HepG2 (cell line): ENCODE data around the gene PPP1R9B. TPM values are rescaled to one million over a fixed set of nuclear protein-coding genes. Genes with fewer than 3 reads are reported as not detected.

Experiments
- ARNTL ChIP-seq: sonication (generic); formaldehyde crosslinking; IDR thresholded peaks from 2 replicates; pipeline ENCODE4 v1.4.0; 2020; ENCODE audit warnings: mild to moderate bottlenecking, missing genetic modification reagents
- CSRNP2 ChIP-seq: sonication (generic); formaldehyde crosslinking; conservative IDR thresholded peaks from 2 replicates; pipeline ENCODE4 v1.8.0; 2022; ENCODE audit warnings: low read depth, missing genetic modification reagents
- CTCF ChIP-seq: sonication (generic); formaldehyde crosslinking; IDR thresholded peaks from 2 replicates; pipeline ENCODE4 v1.5.0; 2020; ENCODE audit warnings: mild to moderate bottlenecking, missing genetic modification reagents, moderate library complexity
- DPF2 ChIP-seq: sonication (generic); formaldehyde crosslinking; IDR thresholded peaks from 2 replicates; pipeline ENCODE4 v1.4.0; 2020; ENCODE audit warnings: mild to moderate bottlenecking, low read depth, missing genetic modification reagents, borderline replicate concordance
- FOXJ3 ChIP-seq: sonication (generic); formaldehyde crosslinking; IDR thresholded peaks from 2 replicates; pipeline ENCODE4 v1.4.0; 2020; ENCODE audit warnings: missing genetic modification reagents, mild to moderate bottlenecking, borderline replicate concordance
- NFKB2 ChIP-seq: sonication (generic); formaldehyde crosslinking; IDR thresholded peaks from 2 replicates; pipeline ENCODE4 v1.4.0; 2020; ENCODE audit warnings: missing genetic modification reagents, borderline replicate concordance
- NFRKB ChIP-seq: fragments of 450-650 bp; IDR thresholded peaks from 2 replicates; pipeline ENCODE4 v1.6.1; 2017
- NKX3-1 ChIP-seq: sonication (generic); formaldehyde crosslinking; IDR thresholded peaks from 2 replicates; pipeline ENCODE4 v1.5.0; 2020; ENCODE audit warnings: missing genetic modification reagents
- NR3C1 ChIP-seq: sonication (generic); formaldehyde crosslinking; IDR thresholded peaks from 2 replicates; pipeline ENCODE4 v1.4.0; 2020; ENCODE audit warnings: missing genetic modification reagents
- RFX5 ChIP-seq: IDR thresholded peaks from 2 replicates; pipeline ENCODE4 v1.6.1; 2011; ENCODE audit warnings: low read depth, low read length, improper control_type of control experiment
- SIN3B ChIP-seq: fragments of 150-350 bp; IDR thresholded peaks from 2 replicates; pipeline ENCODE4 v1.6.1; 2014; ENCODE audit warnings: low read length
- SIX1 ChIP-seq: sonication (generic); formaldehyde crosslinking; IDR thresholded peaks from 2 replicates; pipeline ENCODE4 v1.4.0; 2020; ENCODE audit warnings: missing genetic modification reagents, borderline replicate concordance
- SRSF1 ChIP-seq: fragments of 200-400 bp; formaldehyde crosslinking; optimal IDR thresholded peaks from 2 replicates; pipeline ENCODE3; 2017; ENCODE audit warnings: mild to moderate bottlenecking, low read depth, low read length, moderate library complexity
- SRSF9 ChIP-seq: fragments of 200-400 bp; formaldehyde crosslinking; IDR thresholded peaks from 2 replicates; pipeline ENCODE4 v1.6.1; 2018; ENCODE audit warnings: borderline replicate concordance, mild to moderate bottlenecking, low read depth, low read length; ENCODE audit not compliant: insufficient read depth, poor library complexity, severe bottlenecking
- ZIK1 ChIP-seq: sonication (generic); formaldehyde crosslinking; IDR thresholded peaks from 2 replicates; pipeline ENCODE4 v1.5.0; 2020; ENCODE audit warnings: mild to moderate bottlenecking, low read depth, missing genetic modification reagents, borderline replicate concordance
- ZNF432 ChIP-seq: sonication (generic); formaldehyde crosslinking; IDR thresholded peaks from 2 replicates; pipeline ENCODE4 v1.5.0; 2020; ENCODE audit warnings: missing genetic modification reagents, mild to moderate bottlenecking, borderline replicate concordance
- ZNF589 ChIP-seq: sonication (generic); formaldehyde crosslinking; conservative IDR thresholded peaks from 2 replicates; pipeline ENCODE4 v1.8.0; 2022; ENCODE audit warnings: mild to moderate bottlenecking, moderate library complexity, missing genetic modification reagents
- ZNF614 ChIP-seq: IDR thresholded peaks from 2 replicates; pipeline ENCODE4 v1.6.1; 2018; ENCODE audit warnings: missing biosample characterization, missing genetic modification reagents, inconsistent platforms, borderline replicate concordance
- ZNF703 ChIP-seq: sonication (generic); formaldehyde crosslinking; IDR thresholded peaks from 2 replicates; pipeline ENCODE4 v1.5.1; 2020; ENCODE audit warnings: missing genetic modification reagents, mild to moderate bottlenecking, moderate library complexity, borderline replicate concordance
- ZNF83 ChIP-seq: sonication (generic); formaldehyde crosslinking; IDR thresholded peaks from 2 replicates; pipeline ENCODE4 v1.4.0; 2020; ENCODE audit warnings: missing genetic modification reagents, mild to moderate bottlenecking, borderline replicate concordance
- polyA plus RNA-seq, 8 experiments: library from polyadenylated mRNA; depleted of rRNA in 3 of 8; stranded (reverse) in 7 of 8; unstranded in 1 of 8; fragments of >200 nt; fragmentation: Illumina TruSeq in 4 of 8; extraction: Trizol in 4 of 8; gene quantifications; 2 replicates each; pipeline versions ENCODE4 v1.2.1 to v1.2.3, GENCODE V29; 2011 to 2016; ENCODE audit warnings: low read depth in 4 of 8, missing spikeins in 1 of 8, mixed read lengths in 1 of 8; ENCODE audit not compliant: insufficient read depth in 1 of 8
- total RNA-seq, 5 experiments: library from RNA; depleted of rRNA; stranded (reverse); fragments of >200 nt; fragmentation: Illumina TruSeq; extraction: Trizol; gene quantifications; 2 replicates each; pipeline ENCODE4 v1.2.3, GENCODE V29; 2016; ENCODE audit warnings: low read depth in 1 of 5
- TF ChIP-seq, protein P1 (sequence below): sonication (generic); formaldehyde crosslinking; IDR thresholded peaks from 2 replicates; pipeline ENCODE4 v1.4.0; 2020; ENCODE audit warnings: missing genetic modification reagents, mild to moderate bottlenecking, borderline replicate concordance
- TF ChIP-seq, protein P2 (sequence below): sonication (generic); formaldehyde crosslinking; IDR thresholded peaks from 2 replicates; pipeline ENCODE4 v1.4.0; 2020; ENCODE audit warnings: missing genetic modification reagents

PPP1R9B gene
- total and polyA plus RNA-seq, 2 of the 13 experiments (the other 11 are each of a cell fraction or from before 2014, with no cell fraction given), result 9.4 to 15.8 TPM

DNA sequence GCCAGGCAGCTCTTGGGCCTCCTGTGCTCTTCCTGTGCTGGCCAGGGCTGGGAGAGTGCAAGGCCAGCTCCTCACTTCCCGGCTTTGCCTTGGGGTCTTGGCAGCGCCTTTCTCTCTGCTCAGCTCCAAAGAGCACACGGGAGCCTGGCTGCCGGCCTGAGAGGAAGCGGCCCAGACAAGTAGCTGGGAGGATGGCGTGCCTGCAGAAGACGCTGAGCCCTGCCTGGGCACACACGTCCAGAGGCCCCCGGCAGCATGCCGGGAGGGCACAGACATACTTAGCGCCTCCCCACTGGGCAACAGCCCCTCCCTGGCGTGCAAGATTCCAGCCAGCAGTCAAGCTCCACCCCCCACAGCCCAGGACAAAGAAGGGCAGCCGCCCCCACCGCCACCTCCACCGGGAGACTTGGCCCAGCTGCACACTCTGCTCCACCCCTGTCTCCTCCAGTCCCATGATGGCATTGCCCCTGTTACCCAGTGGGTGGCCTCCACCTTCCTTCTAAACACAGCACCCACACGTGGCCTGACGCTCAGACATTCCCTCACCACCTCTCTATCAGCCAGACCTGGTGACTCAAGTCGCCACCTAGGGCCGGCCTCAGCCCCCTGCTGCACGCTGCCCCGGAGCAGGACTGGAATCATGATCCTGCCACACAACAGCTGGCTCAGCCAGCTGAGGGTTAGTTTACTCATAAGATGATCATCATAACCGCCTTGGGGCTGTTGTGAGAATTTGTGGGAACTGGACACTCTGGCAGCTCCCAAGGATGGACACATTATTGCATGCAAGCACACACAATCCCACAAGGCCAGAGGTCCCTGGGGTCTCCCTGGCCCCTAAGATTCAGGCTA is 27.7 kb upstream of the PPP1R9B start (continued):
- TF ChIP-seq ZNF432 (no peak), ZNF703 (CRISPR knock-in tag) (no peak), NKX3-1 (no peak), DPF2 (no peak), ZNF83 (CRISPR knock-in tag) (no peak), SRSF1 (peak; percentile 81), CSRNP2 (no peak), ARNTL (no peak), NR3C1 (no peak), FOXJ3 (CRISPR knock-in tag) (no peak), NFRKB (no peak), ZNF614 (CRISPR knock-in tag) (no peak; the same call in 1 of the 2 replicates), SRSF9 (no peak), ZIK1 (no peak; the same call in 1 of the 2 replicates), NFKB2 (peak; percentile 56; the same call in 1 of the 2 replicates), ZNF589 (CRISPR knock-in tag) (no peak), SIX1 (no peak), RFX5 (no peak), CTCF (CRISPR knock-in tag) (peak; percentile 96), SIN3B (no peak)
- TF ChIP-seq, protein P1, sequence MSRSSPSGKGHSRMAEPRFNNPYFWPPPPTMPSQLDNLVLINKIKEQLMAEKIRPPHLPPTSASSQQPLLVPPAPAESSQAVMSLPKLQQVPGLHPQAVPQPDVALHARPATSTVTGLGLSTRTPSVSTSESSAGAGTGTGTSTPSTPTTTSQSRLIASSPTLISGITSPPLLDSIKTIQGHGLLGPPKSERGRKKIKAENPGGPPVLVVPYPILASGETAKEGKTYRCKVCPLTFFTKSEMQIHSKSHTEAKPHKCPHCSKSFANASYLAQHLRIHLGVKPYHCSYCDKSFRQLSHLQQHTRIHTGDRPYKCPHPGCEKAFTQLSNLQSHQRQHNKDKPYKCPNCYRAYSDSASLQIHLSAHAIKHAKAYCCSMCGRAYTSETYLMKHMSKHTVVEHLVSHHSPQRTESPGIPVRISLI (CRISPR knock-in tag), result no peak
- TF ChIP-seq, protein P2, sequence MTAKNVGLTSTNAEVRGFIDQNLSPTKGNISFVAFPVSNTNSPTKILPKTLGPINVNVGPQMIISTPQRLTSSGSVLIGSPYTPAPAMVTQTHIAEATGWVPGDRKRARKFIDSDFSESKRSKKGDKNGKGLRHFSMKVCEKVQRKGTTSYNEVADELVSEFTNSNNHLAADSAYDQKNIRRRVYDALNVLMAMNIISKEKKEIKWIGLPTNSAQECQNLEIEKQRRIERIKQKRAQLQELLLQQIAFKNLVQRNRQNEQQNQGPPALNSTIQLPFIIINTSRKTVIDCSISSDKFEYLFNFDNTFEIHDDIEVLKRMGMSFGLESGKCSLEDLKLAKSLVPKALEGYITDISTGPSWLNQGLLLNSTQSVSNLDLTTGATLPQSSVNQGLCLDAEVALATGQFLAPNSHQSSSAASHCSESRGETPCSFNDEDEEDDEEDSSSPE (CRISPR knock-in tag), result peak; percentile 59; the same call in 1 of the 2 replicates
